Stimulated activated naive B cell treated with anti-CD40 and anti-IgM and Interleukin-4, amounts not matched to agents 10 μg/mL and 1 μg/mL and 100 μg/mL, for 72 hours (primary cell): ENCODE measurements around the gene HSD11B1.
A peak's percentile ranks its signal among the peaks of the same experiment; 100 is the strongest.

ENCODE experiments used
- ATAC-seq, 2 donors: fragments of 150-1000 bp; cut with Tn5 transposase; replicated peaks; 2 replicates each; pipeline ENCODE4 v1.10.0; 2021; ENCODE audit warnings: moderate library complexity in 1 of 2
- DNase-seq: peaks from one replicate; pipeline ENCODE4 v3.0.0; 2021
- H3K27ac Mint-ChIP-seq: one replicate; pipeline ENCODE4 v1.8.0; 2022; ENCODE audit warnings: mild to moderate bottlenecking, mixed read lengths
- H3K27me3 Mint-ChIP-seq, 2 donors: one replicate each; pipeline ENCODE4 v1.8.0; 2022; ENCODE audit warnings: mixed read lengths in 2 of 2
- H3K36me3 Mint-ChIP-seq, 2 donors: one replicate each; pipeline ENCODE4 v1.8.0; 2022; ENCODE audit warnings: mixed read lengths in 2 of 2, mild to moderate bottlenecking in 1 of 2
- H3K4me1 Mint-ChIP-seq, 2 donors: one replicate each; pipeline ENCODE4 v1.8.0; 2022; ENCODE audit warnings: mixed read lengths in 2 of 2, mild to moderate bottlenecking in 1 of 2
- H3K4me3 Mint-ChIP-seq, 2 donors: one replicate each; pipeline ENCODE4 v1.8.0; 2022; ENCODE audit warnings: mild to moderate bottlenecking in 2 of 2, mixed read lengths in 2 of 2, moderate library complexity in 1 of 2
- H3K9me3 Mint-ChIP-seq, 2 donors: one replicate each; pipeline ENCODE4 v1.8.0; 2022; ENCODE audit warnings: mixed read lengths in 2 of 2, mild to moderate bottlenecking in 1 of 2

HSD11B1 gene

DNA sequence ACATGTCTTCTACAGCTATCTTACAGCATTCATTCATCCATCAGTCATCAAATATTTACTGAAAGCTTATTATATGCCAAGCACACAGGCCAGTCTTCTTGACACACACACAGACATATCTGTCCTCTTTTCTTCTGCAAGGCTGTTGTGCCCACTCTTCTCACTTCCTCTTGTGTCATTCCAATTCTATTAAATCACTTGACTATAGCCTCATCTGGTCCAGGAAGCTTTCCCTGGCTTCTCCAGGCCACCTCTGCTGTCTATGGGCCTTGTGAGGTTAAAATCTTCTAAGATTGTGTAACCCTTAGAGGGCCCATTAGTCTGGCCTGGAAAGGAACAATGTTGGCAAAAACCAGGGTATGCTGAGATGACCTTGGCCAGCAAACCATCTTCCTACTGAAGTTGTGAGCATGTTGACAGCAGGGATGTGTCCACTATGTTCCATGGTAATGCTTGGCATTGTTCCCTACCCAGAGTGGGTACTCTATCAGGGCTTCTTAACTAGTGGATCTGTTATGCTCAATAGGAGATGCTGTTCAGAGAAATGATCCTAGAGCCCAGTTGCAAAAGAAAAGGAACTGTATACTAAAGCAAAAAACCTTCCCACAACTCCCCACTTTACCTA is 56.5 kb downstream of the HSD11B1 start:
- no peak for ATAC-seq
- no peaks in the 10 kb centered on the region for H3K27me3 Mint-ChIP-seq
- no peak overlapping the region for H3K27ac Mint-ChIP-seq
- DNase-seq = no peak
- H3K4me1 Mint-ChIP-seq = peaks cover 44 to 70% of the 10 kb centered on the region in 2 donors
- no peak overlapping the region for H3K4me3 Mint-ChIP-seq
- H3K36me3 Mint-ChIP-seq = peaks cover 53 to 68% of the 10 kb centered on the region in 2 donors
- H3K9me3 Mint-ChIP-seq = no peaks in the 10 kb centered on the region

DNA sequence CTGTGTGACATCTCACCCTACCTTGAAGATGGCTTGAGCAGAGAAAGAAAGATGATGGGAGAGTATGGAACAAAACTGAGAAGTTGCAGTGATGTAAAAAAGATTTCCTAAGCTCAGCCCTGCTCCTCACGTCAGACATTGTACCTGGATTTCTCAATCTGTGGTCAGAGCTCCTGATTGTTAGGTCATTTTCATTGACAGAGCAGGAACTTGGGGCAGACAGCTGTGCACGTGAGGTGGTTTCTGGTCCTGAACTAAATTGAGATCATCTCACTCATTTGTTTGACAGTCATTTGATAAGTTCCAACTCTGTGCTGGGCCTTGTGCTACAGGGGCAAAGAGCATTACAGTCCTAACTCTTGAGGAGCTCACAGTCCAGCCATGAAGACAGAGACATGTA is 61.4 kb downstream of the HSD11B1 start:
- Mint-ChIP-seq H3K36me3 (peaks cover 53 to 54% of the 10 kb centered on the region in 2 donors), H3K27ac (peak overlapping the region; percentile 81), H3K27me3 (no peaks in the 10 kb centered on the region), H3K4me3 (no peak overlapping the region), H3K4me1 (peaks cover 32 to 38% of the 10 kb centered on the region in 2 donors), H3K9me3 (no peaks in the 10 kb centered on the region)
- ATAC-seq (no peak), DNase-seq (no peak)

DNA sequence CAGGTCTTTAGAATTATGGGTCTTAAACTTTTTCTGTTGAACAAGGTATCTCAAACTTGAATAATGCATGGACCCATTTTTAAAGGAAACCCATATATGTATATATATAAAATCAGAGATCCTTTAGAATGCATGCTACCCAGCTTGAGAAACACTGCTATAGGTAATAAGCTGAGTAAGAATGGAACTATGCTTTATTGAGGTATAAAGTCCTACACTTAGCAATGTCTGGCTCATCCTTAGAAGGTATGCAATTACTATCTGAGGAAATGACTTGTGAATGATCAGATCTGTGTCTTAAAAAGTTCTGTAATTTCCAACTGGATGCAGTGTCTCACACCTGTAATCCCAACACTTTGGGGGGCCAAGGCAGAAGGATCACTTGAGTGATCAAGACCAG is 62.5 kb downstream of the HSD11B1 start:
- Mint-ChIP-seq H3K4me1 (peaks cover 21 to 33% of the 10 kb centered on the region in 2 donors), H3K9me3 (no peaks in the 10 kb centered on the region), H3K36me3 (peaks cover 44 to 45% of the 10 kb centered on the region in 2 donors), H3K27ac (no peak overlapping the region), H3K4me3 (no peak overlapping the region), H3K27me3 (no peaks in the 10 kb centered on the region)
- no peak for DNase-seq
- no peak for ATAC-seq

DNA sequence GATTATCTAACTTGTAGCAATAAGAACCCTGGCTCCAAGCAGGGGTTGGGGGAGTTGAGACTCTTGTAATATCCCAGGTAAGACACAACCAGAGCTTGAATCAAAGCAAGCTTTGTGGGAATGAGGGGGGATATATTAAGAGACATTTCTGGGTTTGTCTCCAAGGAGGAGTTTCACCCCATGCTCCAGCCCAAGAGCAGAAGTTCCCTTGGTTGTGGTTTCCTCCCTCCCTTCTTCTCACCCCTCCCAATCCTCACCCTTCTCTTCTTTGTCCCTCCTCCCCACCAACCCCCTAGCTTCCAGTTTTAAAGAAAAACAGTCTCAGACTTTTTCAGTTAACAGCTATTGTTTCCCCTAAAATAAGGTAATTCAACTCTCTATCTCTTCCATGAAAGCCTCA is 63.1 kb downstream of the HSD11B1 start:
- no peak for DNase-seq
- Mint-ChIP-seq H3K9me3 (no peaks in the 10 kb centered on the region), H3K27me3 (no peaks in the 10 kb centered on the region), H3K4me3 (no peak overlapping the region), H3K27ac (no peak overlapping the region), H3K4me1 (peaks cover 15 to 33% of the 10 kb centered on the region in 2 donors), H3K36me3 (peaks cover 38 to 39% of the 10 kb centered on the region in 2 donors)
- no peak for ATAC-seq

DNA sequence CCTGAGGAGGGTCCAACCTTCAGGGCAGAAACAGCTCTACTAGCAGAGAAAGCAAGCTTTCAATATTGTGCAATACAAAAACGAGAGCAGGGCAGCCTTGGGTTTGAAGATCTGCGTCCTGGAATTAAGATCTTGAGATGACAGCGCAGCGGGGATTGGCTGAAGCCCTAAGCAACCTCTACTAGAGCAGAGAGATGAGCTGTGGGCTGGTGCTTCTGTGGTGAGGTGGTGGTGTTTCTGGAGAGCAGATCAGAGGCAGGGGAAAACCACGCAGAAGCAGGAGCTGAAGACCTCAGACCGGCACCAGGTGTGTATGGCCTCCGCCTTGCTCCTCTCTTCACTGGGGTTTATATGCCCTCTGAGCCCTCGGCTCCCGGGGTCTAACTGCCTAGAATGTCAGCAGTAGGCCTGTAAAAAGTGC is 63.7 kb downstream of the HSD11B1 start:
- no peak overlapping the region for H3K27ac Mint-ChIP-seq
- H3K36me3 Mint-ChIP-seq = peaks cover 36 to 38% of the 10 kb centered on the region in 2 donors
- peak; percentile 95 for ATAC-seq
- H3K4me3 Mint-ChIP-seq = no peak overlapping the region
- no peaks in the 10 kb centered on the region for H3K27me3 Mint-ChIP-seq
- peaks cover 12 to 34% of the 10 kb centered on the region in 2 donors for H3K4me1 Mint-ChIP-seq
- DNase-seq = peak; percentile 77
- H3K9me3 Mint-ChIP-seq = no peaks in the 10 kb centered on the region

DNA sequence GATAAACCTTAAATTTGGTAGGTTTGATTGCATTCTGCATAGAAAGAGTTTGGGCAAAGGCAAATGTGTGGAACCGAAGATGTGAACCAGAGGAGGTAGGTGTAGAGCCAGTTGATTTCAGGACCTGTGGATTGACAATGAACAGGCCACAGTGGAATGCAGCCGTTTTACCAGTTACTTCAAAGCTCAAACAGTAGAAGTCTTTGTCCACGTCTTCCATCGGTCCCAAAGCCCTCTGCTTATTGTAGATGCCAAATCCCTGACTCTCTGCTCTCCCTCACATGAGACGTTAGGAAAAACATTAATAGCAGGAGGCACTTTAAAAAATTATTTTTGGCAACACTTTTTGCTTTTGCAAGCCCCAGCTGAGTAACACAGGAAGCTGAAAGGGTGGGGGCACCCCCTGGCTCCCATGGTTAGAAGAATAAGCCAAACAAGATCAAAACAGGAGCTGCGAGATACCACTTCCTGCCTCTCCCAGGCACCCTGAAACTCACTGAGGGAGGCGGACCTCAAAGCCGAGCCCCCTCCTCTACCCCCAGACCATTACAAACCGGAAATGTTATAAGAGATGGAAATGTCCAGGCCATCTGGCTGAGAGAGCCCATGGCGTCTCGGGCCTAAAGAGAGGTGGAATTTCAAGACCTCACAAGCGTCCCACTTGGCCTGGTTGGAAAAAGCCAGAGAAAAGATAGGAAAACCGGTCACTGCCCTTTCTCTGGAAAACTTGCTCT is 64.7 kb downstream of the HSD11B1 start:
- Mint-ChIP-seq H3K4me3 (no peak overlapping the region), H3K27ac (no peak overlapping the region), H3K36me3 (peaks cover 32 to 37% of the 10 kb centered on the region in 2 donors), H3K9me3 (no peaks in the 10 kb centered on the region), H3K4me1 (peaks cover 12 to 36% of the 10 kb centered on the region in 2 donors), H3K27me3 (no peaks in the 10 kb centered on the region)
- peak; percentile 60 to 67 for ATAC-seq
- peak; percentile 39 for DNase-seq

DNA sequence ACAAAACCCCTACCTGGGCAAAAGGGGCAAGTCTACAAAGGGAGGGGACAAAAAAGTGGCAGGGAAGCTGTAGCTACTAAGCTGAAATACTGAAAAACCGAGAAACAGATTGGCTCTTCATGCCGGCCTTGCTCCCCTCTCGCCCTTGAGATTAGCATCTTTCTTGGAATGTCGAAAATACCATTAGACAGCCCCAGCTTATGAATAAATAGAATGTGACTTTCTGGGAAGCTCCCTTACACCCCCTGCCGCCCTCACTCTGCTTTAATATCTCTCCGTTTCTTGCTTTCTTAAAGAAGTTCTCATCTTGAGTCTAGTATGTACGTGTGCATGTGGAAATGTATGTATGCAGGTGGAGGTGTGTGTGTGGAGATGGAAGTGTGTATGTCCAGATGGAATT is 65.3 kb downstream of the HSD11B1 start:
- no peak for DNase-seq
- peaks cover 12 to 41% of the 10 kb centered on the region in 2 donors for H3K4me1 Mint-ChIP-seq
- ATAC-seq = no peak
- H3K9me3 Mint-ChIP-seq = no peaks in the 10 kb centered on the region
- no peaks in the 10 kb centered on the region for H3K27me3 Mint-ChIP-seq
- peaks cover 35 to 40% of the 10 kb centered on the region in 2 donors for H3K36me3 Mint-ChIP-seq
- H3K4me3 Mint-ChIP-seq = no peak overlapping the region
- no peak overlapping the region for H3K27ac Mint-ChIP-seq

DNA sequence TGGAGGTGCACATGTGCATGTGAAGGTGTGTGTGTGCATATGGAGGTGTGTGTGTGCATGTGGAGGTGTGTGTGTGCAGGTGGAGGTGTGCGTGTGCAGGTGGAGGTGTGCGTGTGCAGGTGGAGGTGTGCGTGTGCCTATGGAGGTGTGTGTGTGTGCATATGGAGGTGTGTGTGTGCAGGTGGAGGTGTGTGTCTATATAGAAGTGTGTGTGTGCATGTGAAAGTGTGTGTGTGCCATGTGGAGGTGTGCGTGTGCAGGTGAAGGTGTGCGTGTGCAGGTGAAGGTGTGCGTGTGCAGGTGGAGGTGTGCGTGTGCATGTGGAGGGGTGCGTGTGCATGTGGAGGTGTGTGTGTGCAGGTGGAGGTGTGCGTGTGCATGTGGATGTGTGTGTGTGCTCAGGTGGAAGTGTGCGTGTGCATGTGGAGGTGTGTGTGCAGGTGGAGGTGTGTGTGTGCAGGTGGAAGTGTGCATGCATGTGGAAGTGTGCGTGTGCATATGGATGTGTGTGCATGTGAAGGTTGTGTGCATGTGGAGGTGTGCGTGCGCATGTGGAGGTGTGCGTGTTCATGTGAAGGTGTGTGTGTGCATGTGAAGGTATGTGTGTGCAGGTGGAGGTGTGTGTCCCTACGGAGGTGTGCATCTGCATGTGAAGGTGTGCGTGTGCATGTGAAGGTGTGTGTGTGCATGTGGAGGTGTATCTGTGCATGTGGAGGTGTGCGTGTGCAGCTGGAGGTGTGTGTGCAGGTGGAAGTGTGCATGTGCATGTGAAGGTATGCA is 66.2 kb downstream of the HSD11B1 start:
- peaks cover 40 to 47% of the 10 kb centered on the region in 2 donors for H3K36me3 Mint-ChIP-seq
- DNase-seq (no peak), ATAC-seq (no peak)
- peaks cover 12 to 47% of the 10 kb centered on the region in 2 donors for H3K4me1 Mint-ChIP-seq
- H3K9me3 Mint-ChIP-seq = no peaks in the 10 kb centered on the region
- H3K4me3 Mint-ChIP-seq = no peak overlapping the region
- H3K27me3 Mint-ChIP-seq = no peaks in the 10 kb centered on the region
- no peak overlapping the region for H3K27ac Mint-ChIP-seq

DNA sequence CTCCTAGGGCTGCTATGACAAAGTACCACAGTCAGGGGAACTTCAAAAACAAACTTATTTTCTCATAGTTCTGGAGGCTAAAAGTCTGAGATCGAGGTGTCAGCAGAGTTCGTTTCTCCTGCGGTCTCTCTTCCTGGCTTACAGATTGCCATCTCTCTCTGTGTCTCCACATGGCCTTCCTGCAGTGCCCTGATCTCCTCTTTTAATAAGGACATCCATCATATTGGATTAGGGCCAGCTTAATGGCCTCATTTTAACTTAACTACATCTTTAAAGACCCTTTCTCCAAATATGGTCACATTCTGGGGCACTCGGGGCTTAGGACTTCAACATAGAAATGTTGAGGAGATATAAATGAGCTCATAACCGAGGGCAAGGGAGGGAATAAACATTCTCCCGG is 67.5 kb downstream of the HSD11B1 start:
- Mint-ChIP-seq H3K27me3 (no peaks in the 10 kb centered on the region), H3K27ac (no peak overlapping the region), H3K4me1 (peaks cover 0 to 39% of the 10 kb centered on the region in 2 donors), H3K9me3 (no peaks in the 10 kb centered on the region), H3K4me3 (no peak overlapping the region), H3K36me3 (peaks cover 32 to 38% of the 10 kb centered on the region in 2 donors)
- DNase-seq (no peak), ATAC-seq (no peak)

DNA sequence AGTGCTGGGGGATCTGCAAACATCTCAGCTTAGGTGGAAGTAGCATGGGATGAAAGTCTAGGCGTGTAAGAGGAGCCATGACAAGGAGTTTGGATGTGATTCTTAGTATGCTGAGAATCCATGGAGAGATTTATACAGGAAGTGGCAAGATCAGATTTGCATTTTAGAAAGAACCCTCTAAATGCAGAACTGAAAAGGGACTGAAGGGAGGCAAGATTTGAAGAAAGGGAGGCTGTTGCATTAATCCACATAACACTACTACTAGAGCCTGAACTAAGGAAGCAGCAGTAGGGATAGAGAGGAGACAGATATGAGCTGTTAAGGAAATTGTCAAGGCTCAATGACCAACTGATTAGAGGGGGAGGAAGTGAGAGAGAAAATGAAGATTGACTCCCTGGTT is 69.9 kb downstream of the HSD11B1 start:
- H3K4me1 Mint-ChIP-seq = peaks cover 12 to 28% of the 10 kb centered on the region in 2 donors
- H3K4me3 Mint-ChIP-seq = peak overlapping the region; percentile 37 to 60
- H3K27me3 Mint-ChIP-seq = no peaks in the 10 kb centered on the region
- no peaks in the 10 kb centered on the region for H3K9me3 Mint-ChIP-seq
- peak overlapping the region; percentile 21 for H3K27ac Mint-ChIP-seq
- H3K36me3 Mint-ChIP-seq = peaks cover 42 to 46% of the 10 kb centered on the region in 2 donors
- DNase-seq (no peak), ATAC-seq (peak; percentile 64 to 72)

DNA sequence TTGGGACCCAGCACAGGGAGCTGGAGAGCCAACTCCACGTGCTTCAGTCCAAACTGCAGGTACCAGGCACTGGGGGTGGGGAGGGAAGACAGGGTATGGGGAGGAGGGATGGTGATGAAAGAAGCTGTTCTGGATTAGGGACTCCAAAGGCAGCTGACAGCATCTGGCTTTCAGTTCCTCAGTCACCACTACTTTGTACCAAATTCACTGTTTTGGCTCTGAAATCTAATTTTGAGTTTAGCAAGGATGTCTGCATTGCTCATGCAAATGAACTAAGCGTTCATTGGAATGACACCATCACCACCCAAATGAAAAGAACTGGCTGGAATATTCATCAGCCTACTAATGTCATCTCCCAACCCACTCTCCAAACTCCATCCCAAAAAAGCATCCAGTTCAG is 71.0 kb downstream of the HSD11B1 start:
- H3K9me3 Mint-ChIP-seq = no peaks in the 10 kb centered on the region
- no peaks in the 10 kb centered on the region for H3K27me3 Mint-ChIP-seq
- peak overlapping the region; percentile 91 for H3K27ac Mint-ChIP-seq
- DNase-seq = no peak
- peaks cover 45 to 56% of the 10 kb centered on the region in 2 donors for H3K36me3 Mint-ChIP-seq
- peak; percentile 35 to 41 for ATAC-seq
- H3K4me1 Mint-ChIP-seq = peaks cover 16 to 30% of the 10 kb centered on the region in 2 donors
- peak overlapping the region in 1 of 2 donors; percentile 42 for H3K4me3 Mint-ChIP-seq

DNA sequence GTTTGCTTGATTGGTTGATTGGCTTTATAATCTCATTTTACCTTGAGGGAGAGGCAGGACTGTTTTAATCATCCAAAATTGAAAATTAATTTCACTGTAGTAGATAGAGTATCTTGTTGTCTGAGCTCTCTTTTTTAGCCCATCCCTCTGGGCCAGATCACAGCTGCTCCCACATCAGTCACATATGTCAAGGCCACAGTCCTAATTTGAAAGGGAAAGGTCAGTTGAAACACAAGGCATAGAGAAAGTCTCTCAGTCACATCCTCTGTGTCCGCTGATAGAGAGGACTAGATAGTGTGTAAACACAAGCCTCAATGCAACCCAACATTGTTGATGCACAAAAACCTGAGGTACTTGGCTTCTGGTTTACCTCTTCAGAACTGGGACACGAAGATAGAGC is 72.9 kb downstream of the HSD11B1 start:
- DNase-seq (no peak), ATAC-seq (no peak)
- no peak overlapping the region for H3K4me3 Mint-ChIP-seq
- H3K9me3 Mint-ChIP-seq = no peaks in the 10 kb centered on the region
- H3K27me3 Mint-ChIP-seq = no peaks in the 10 kb centered on the region
- H3K4me1 Mint-ChIP-seq = peaks cover 25 to 39% of the 10 kb centered on the region in 2 donors
- peak overlapping the region; percentile 65 for H3K27ac Mint-ChIP-seq
- H3K36me3 Mint-ChIP-seq = peaks cover 45 to 68% of the 10 kb centered on the region in 2 donors

DNA sequence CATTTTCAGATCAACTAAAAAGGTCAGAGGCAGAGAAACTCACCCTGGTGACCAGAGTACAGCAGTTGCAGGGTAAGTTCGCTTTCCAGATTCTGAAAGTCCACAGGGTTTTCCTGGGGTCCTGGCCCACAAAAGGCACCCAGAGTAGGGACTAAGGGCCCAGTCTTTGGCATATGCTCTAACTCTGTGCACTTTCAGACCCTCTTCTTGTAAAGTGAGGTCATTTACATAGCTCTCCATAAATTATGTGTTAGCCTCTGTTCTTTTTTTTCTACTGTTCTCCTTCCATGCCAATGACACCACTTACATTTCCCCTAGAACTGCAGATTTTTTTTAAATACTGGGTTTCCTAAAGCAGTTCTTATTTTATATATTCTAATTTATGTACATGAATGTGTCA is 73.5 kb downstream of the HSD11B1 start:
- H3K36me3 Mint-ChIP-seq = peaks cover 43 to 68% of the 10 kb centered on the region in 2 donors
- H3K4me3 Mint-ChIP-seq = no peak overlapping the region
- DNase-seq (no peak), ATAC-seq (no peak)
- H3K9me3 Mint-ChIP-seq = no peaks in the 10 kb centered on the region
- no peaks in the 10 kb centered on the region for H3K27me3 Mint-ChIP-seq
- peaks cover 30 to 39% of the 10 kb centered on the region in 2 donors for H3K4me1 Mint-ChIP-seq
- no peak overlapping the region for H3K27ac Mint-ChIP-seq

DNA sequence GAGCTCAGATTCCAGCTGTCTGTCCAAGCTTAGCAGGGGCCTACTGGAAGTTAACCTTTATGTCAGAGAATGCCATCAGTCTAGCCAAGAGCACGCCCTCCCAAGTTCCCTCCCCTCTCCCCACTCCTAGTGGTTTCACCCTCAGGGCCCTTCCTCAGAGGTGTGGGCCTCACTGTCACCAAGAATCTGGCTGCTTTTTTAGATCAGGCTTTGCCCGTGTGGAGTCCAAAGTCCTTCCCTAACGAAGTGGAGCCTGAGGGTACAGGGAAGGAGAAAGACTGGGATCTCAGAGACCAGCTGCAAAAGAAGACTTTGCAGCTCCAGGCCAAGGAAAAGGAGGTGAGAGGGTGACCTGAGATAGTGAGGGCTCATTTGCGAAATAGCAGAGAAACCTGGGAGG is 75.6 kb downstream of the HSD11B1 start:
- peaks cover 35 to 64% of the 10 kb centered on the region in 2 donors for H3K36me3 Mint-ChIP-seq
- peaks cover 0 to 5% of the 10 kb centered on the region in 2 donors for H3K27me3 Mint-ChIP-seq
- DNase-seq (no peak), ATAC-seq (no peak)
- no peaks in the 10 kb centered on the region for H3K9me3 Mint-ChIP-seq
- H3K27ac Mint-ChIP-seq = no peak overlapping the region
- H3K4me3 Mint-ChIP-seq = no peak overlapping the region
- H3K4me1 Mint-ChIP-seq = peaks cover 36 to 50% of the 10 kb centered on the region in 2 donors
